GM19025 (cell line): Measurements from ENCODE around the gene LCN9.

ENCODE experiments used
- ATAC-seq: cut with Tn5 transposase; IDR thresholded peaks from one replicate; pipeline ENCODE4 v1.9.1; 2021; ENCODE audit warnings: mild to moderate bottlenecking, low read depth, moderate library complexity; ENCODE audit not compliant: unreplicated experiment

The LCN9 gene

GRCh38 chr9:135716045-135716444 lies 52.9 kb downstream of the LCN9 start:
- ATAC-seq, result no peak
